Loucy (cell line): ENCODE measurements around the gene USP11.

Source experiments
- CTCF ChIP-seq: fragments of 200-600 bp; sonication (generic); conservative IDR thresholded peaks from 2 replicates; pipeline ENCODE4 v1.5.1; 2014; ENCODE audit warnings: mild to moderate bottlenecking, antibody characterized with exemption, low read length
- EZH2phosphoT487 ChIP-seq: fragments of 200-600 bp; IDR thresholded peaks from 2 replicates; pipeline ENCODE4 v1.6.1; 2018; ENCODE audit warnings: antibody characterized with exemption, mild to moderate bottlenecking, moderate library complexity, borderline replicate concordance

DNA sequence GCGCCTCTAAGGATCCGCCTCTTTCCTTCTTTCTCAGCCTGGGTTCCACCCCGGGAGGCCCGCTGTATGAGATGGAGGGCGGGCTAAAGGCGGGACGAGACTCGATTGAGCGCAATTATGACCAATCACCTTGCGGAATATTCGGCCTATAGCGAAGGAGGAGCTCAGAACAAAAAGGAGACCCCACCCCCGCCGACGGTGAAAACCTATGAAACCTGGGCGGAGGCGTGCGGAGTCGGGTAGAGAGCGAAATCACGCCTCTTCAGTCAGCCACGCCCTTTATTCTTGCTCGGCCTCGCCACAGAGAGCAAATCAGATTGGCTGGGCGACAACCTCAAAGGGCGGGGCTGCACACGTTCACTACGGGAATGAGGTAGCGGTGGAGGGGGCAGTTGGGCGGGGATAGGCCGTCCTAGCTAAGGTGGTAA is 14.9 kb upstream of the USP11 start:
- TF ChIP-seq CTCF, result no peak
- TF ChIP-seq EZH2phosphoT487, result no peak
